HepG2 (cell line): ENCODE measurements around the gene STK11. TPM values are rescaled to one million over a fixed set of nuclear protein-coding genes. Genes with fewer than 3 reads are reported as not detected.

Source experiments
- CERS6 ChIP-seq: sonication (generic); formaldehyde crosslinking; IDR thresholded peaks from 2 replicates; pipeline ENCODE4 v1.5.0; 2020; ENCODE audit warnings: missing genetic modification reagents
- DDIT3 ChIP-seq: sonication (generic); formaldehyde crosslinking; IDR thresholded peaks from 2 replicates; pipeline ENCODE4 v1.4.0; 2020; ENCODE audit warnings: mild to moderate bottlenecking, missing genetic modification reagents
- DR1 ChIP-seq: sonication (generic); formaldehyde crosslinking; IDR thresholded peaks from 2 replicates; pipeline ENCODE4 v1.8.0; 2021; ENCODE audit warnings: mild to moderate bottlenecking, missing genetic modification reagents, inconsistent platforms
- FOXK1 ChIP-seq: sonication (generic); formaldehyde crosslinking; IDR thresholded peaks from 2 replicates; pipeline ENCODE4 v1.4.0; 2020; ENCODE audit warnings: low read depth, missing genetic modification reagents, borderline replicate concordance
- GLMP ChIP-seq: sonication (generic); formaldehyde crosslinking; IDR thresholded peaks from 2 replicates; pipeline ENCODE4 v1.9.0; 2021; ENCODE audit warnings: missing genetic modification reagents, mild to moderate bottlenecking, borderline replicate concordance
- GZF1 ChIP-seq: sonication (generic); formaldehyde crosslinking; IDR thresholded peaks from 2 replicates; pipeline ENCODE4 v1.5.1; 2020; ENCODE audit warnings: mild to moderate bottlenecking, missing genetic modification reagents
- ISL2 ChIP-seq: sonication (generic); formaldehyde crosslinking; IDR thresholded peaks from 2 replicates; pipeline ENCODE4 v1.5.0; 2020; ENCODE audit warnings: missing genetic modification reagents
- NFATC3 ChIP-seq: sonication (generic); formaldehyde crosslinking; IDR thresholded peaks from 2 replicates; pipeline ENCODE4 v1.5.1; 2020; ENCODE audit warnings: mild to moderate bottlenecking, missing genetic modification reagents
- SMAD3 ChIP-seq: sonication (generic); formaldehyde crosslinking; IDR thresholded peaks from 2 replicates; pipeline ENCODE4 v1.4.0; 2020; ENCODE audit warnings: missing genetic modification reagents
- SRSF1 ChIP-seq: fragments of 200-400 bp; formaldehyde crosslinking; optimal IDR thresholded peaks from 2 replicates; pipeline ENCODE3; 2017; ENCODE audit warnings: mild to moderate bottlenecking, low read depth, low read length, moderate library complexity
- ZBTB43 ChIP-seq: sonication (generic); formaldehyde crosslinking; conservative IDR thresholded peaks from 2 replicates; pipeline ENCODE4 v1.4.0; 2020; ENCODE audit warnings: missing genetic modification reagents
- ZKSCAN8 ChIP-seq: IDR thresholded peaks from 2 replicates; pipeline ENCODE4 v1.6.1; 2016; ENCODE audit warnings: borderline replicate concordance, missing genetic modification reagents, missing compliant biosample characterization
- ZNF597 ChIP-seq: sonication (generic); formaldehyde crosslinking; IDR thresholded peaks from 2 replicates; pipeline ENCODE4 v1.5.0; 2020; ENCODE audit warnings: missing genetic modification reagents
- ZNF687 ChIP-seq: sonication (generic); formaldehyde crosslinking; IDR thresholded peaks from 2 replicates; pipeline ENCODE4 v1.5.1; 2020; ENCODE audit warnings: mild to moderate bottlenecking, missing genetic modification reagents, moderate library complexity
- ZNF710 ChIP-seq: sonication (generic); formaldehyde crosslinking; IDR thresholded peaks from 2 replicates; pipeline ENCODE4 v1.5.0; 2020; ENCODE audit warnings: mild to moderate bottlenecking, missing genetic modification reagents, borderline replicate concordance
- ZNF790 ChIP-seq: sonication (generic); formaldehyde crosslinking; IDR thresholded peaks from 2 replicates; pipeline ENCODE4 v1.8.0; 2022; ENCODE audit warnings: missing genetic modification reagents, mild to moderate bottlenecking, borderline replicate concordance
- ZNF839 ChIP-seq: sonication (generic); formaldehyde crosslinking; IDR thresholded peaks from 2 replicates; pipeline ENCODE4 v1.4.0; 2020; ENCODE audit warnings: missing genetic modification reagents, mild to moderate bottlenecking, borderline replicate concordance
- polyA plus RNA-seq, 8 experiments: library from polyadenylated mRNA; depleted of rRNA in 3 of 8; stranded (reverse) in 7 of 8; unstranded in 1 of 8; fragments of >200 nt; fragmentation: Illumina TruSeq in 4 of 8; extraction: Trizol in 4 of 8; gene quantifications; 2 replicates each; pipeline versions ENCODE4 v1.2.1 to v1.2.3, GENCODE V29; 2011 to 2016; ENCODE audit warnings: low read depth in 4 of 8, missing spikeins in 1 of 8, mixed read lengths in 1 of 8; ENCODE audit not compliant: insufficient read depth in 1 of 8
- total RNA-seq, 5 experiments: library from RNA; depleted of rRNA; stranded (reverse); fragments of >200 nt; fragmentation: Illumina TruSeq; extraction: Trizol; gene quantifications; 2 replicates each; pipeline ENCODE4 v1.2.3, GENCODE V29; 2016; ENCODE audit warnings: low read depth in 1 of 5

STK11 gene
- total and polyA plus RNA-seq, 2 of the 13 experiments (the other 11 are each of a cell fraction or from before 2014, with no cell fraction given): 27.5 to 43.6 TPM

GRCh38 chr19:1259206-1259875 is 53.8 kb downstream of the STK11 start (continued):
- no peak for TF ChIP-seq NFATC3
- no peak for TF ChIP-seq DDIT3
- peak; percentile 95 for TF ChIP-seq ZNF687 (CRISPR knock-in tag)
- TF ChIP-seq CERS6 (CRISPR knock-in tag): no peak
- 0 out of 2 replicates have a peak, but pooled peaks have one; percentile 38 for TF ChIP-seq ZKSCAN8 (CRISPR knock-in tag)
- no peak for TF ChIP-seq DR1 (CRISPR knock-in tag)
- TF ChIP-seq SMAD3 (CRISPR knock-in tag): no peak
- no peak for TF ChIP-seq GLMP (CRISPR knock-in tag)
- no peak for TF ChIP-seq ZNF839 (CRISPR knock-in tag)
- no peak; the same call in 1 of the 2 replicates for TF ChIP-seq ISL2
- no peak for TF ChIP-seq ZBTB43 (CRISPR knock-in tag)
- no peak; the same call in 1 of the 2 replicates for TF ChIP-seq ZNF710 (CRISPR knock-in tag)
- TF ChIP-seq FOXK1: 0 out of 2 replicates have a peak, but pooled peaks have one; percentile 27
- TF ChIP-seq ZNF597: no peak
- 0 out of 2 replicates have a peak, but pooled peaks have one; percentile 69 for TF ChIP-seq GZF1 (CRISPR knock-in tag)
- TF ChIP-seq ZNF790 (CRISPR knock-in tag): peak; percentile 74; the same call in 1 of the 2 replicates
- peak; percentile 92 for TF ChIP-seq SRSF1
